PC-3 (cell line): ENCODE results near the gene CASZ1.

Experiments
- EZH2 ChIP-seq: fragments of 300-600 bp; sonication (generic); IDR thresholded peaks from one replicate; pipeline ENCODE4 v1.6.1; 2017; ENCODE audit warnings: antibody characterized with exemption, mild to moderate bottlenecking, low read length; ENCODE audit not compliant: unreplicated experiment
- TF ChIP-seq, protein P1 (sequence below): fragments of 300-600 bp; sonication (generic); conservative IDR thresholded peaks from 2 replicates; pipeline ENCODE4 v1.5.1; 2017; ENCODE audit warnings: antibody characterized with exemption, low read depth, mild to moderate bottlenecking, low read length

DNA sequence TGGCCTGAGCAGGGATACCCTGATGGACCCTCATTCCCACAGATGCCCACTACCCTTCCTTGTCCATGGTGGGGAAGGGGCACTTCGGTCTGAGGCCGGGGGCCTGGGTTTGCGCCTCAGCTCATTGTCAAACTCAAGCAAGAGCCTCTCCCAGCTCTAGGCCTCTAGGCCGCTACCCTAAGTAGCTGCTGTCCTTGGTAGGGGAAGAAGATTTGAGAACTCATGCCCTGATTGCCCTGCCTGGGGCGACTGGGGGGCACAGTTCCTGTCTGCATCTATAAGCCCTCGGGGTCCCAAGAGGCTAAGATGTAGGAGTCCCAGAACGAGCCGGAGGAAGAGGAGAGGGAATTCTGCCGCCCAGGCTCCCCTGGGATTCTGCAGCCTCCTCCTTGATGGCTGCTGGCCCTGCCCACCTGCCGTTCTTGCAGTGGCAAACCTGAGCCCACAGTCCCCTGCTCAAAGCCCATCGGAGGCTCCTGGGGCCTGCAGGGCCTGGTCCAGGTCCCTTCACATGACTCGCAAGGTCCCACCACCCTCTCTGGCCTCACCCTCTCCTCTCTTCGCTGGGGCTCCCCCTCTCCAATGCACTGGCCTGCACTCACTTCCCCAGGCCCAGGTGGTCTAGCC is 20.4 kb upstream of the CASZ1 start:
- TF ChIP-seq, protein P1, sequence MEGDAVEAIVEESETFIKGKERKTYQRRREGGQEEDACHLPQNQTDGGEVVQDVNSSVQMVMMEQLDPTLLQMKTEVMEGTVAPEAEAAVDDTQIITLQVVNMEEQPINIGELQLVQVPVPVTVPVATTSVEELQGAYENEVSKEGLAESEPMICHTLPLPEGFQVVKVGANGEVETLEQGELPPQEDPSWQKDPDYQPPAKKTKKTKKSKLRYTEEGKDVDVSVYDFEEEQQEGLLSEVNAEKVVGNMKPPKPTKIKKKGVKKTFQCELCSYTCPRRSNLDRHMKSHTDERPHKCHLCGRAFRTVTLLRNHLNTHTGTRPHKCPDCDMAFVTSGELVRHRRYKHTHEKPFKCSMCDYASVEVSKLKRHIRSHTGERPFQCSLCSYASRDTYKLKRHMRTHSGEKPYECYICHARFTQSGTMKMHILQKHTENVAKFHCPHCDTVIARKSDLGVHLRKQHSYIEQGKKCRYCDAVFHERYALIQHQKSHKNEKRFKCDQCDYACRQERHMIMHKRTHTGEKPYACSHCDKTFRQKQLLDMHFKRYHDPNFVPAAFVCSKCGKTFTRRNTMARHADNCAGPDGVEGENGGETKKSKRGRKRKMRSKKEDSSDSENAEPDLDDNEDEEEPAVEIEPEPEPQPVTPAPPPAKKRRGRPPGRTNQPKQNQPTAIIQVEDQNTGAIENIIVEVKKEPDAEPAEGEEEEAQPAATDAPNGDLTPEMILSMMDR: no peak
- TF ChIP-seq EZH2: no peak
